COLO829 (cell line): ENCODE results near the gene SLX9.

Experiments used
- DNase-seq: peaks from one replicate; pipeline ENCODE4 v3.0.0; 2012; ENCODE audit warnings: low spot score

The SLX9 gene

DNA sequence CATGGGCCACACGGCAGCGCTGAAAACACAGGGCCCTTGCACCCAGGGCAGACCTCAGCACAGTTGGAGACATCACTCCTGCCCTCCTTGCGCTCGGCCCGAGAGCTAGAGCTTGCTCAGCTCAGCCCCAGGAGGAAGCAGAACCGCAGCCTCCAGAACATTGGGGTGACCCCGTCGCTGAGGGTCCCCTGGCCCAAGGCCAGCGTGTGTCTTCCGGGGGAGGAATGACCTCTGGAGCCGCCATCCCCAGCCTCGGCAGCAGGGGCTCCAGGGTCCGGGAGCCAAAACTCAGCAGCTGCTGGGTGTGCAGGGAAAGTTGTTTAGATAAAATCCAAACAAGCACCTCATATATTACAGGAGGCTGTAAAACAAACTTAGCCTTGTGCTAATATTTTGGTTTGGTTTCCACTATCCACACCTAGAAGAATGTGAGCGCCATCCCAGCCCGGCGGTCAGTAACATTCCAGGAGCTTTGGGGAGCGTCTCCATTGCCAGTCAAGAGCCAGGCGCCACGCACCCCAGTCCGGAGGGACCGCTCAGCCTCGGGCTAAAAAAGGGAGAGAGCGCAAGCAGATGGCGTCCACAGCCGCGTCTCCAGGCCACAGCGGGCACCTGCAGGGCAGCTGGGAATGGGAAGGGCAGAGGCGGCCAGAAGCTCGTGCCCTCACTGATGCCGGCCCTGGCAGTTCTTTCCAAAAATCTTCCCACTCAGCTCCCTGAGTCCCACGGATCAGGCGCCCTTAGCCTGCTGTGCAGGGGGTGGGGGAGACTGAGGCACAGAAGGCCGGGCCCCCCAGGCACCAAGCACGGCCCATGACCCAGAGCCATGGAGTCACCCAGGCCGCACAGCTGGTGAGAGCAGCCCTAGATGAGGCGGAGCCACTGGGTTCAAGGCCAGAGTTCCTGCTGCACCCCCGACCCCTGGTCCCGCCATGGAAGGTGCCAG, 52.0 kb downstream of the SLX9 start:
- no peak for DNase-seq

DNA sequence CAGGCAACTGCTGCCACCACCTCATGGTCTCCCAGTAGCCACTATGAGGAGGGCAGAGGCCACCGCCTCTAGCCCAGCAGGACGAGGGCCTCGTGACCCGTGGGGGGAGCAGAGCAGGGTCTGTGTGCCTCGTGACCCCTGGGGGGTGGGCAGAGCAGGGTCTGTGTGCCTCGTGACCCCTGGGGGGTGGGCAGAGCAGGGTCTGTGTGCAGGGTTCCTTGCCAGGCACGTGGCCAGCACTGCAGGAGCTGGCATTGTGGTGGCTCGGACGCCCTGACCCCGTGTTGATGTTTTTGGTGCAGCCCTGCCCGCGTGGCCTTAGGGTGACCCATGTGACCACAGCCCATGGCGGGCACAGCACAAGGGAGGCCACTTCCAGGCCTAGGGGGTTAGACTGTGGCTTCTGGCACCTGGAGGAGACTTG, 52.8 kb downstream of the SLX9 start:
- no peak for DNase-seq

DNA sequence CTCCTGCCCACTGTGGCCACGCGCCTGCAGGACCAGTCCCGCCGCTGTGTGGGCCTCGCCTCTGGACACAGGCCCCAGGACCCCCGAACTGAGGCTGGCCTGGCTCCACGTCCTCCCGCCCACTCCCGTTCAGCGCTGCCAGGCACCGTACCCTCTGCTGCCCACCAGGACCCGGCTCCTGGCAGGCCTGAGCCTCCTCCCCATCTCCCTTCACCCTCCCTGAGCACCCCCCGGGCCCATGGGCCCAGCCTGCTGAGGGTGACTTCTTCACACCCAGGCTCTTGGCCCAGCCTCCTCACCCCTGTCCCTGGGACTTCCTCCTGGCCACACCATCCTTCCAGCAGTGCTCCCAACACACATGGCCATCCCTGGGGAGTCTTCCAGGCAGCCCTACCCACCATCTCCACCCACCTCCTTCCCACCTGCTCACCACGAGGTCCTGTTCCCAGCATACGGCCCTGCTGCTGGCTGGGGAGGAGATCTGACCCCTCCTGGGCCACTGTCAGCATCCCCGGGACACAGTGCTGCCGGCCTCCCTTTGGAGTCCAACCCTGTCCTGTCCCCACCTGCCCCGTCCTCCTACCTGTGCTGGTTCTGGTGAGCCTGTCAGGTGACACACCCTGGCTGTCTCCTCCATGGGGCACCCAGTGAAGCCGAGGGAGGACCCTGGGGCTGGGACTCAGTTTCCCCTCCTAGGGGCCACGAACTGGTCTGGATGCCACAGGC, 53.7 kb downstream of the SLX9 start:
- DNase-seq: no peak

DNA sequence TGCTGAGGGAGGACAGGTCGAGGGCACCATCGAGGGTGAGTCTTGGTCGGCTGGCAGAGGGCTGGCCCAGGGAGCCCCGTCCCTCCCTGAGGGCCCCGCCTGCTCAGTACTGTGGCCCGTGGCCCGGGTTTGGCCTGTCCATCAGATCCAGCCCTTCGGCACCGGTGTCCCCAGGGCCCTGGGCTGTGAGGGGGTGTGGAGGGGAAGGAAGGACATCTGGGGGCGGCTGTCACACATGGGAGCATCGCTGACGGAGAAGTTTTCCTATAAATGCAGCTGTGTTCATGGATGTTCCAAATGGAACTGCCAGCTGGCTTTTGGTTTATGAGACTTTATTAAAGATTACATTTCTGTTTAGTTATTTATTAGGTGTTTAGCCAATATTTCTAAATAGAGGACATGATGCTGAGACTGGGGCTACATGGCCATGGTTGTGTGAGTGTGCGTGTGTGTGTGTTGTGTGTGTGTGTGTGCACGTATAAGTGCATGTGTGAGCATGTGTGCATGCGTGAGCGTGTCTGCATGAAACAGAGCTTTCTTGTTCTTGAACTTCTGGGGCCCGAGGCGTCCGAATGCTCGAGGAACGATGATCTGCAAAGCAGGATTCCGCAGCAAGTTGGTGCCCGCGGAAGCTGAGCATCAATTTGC, 54.3 kb downstream of the SLX9 start:
- DNase-seq: no peak

DNA sequence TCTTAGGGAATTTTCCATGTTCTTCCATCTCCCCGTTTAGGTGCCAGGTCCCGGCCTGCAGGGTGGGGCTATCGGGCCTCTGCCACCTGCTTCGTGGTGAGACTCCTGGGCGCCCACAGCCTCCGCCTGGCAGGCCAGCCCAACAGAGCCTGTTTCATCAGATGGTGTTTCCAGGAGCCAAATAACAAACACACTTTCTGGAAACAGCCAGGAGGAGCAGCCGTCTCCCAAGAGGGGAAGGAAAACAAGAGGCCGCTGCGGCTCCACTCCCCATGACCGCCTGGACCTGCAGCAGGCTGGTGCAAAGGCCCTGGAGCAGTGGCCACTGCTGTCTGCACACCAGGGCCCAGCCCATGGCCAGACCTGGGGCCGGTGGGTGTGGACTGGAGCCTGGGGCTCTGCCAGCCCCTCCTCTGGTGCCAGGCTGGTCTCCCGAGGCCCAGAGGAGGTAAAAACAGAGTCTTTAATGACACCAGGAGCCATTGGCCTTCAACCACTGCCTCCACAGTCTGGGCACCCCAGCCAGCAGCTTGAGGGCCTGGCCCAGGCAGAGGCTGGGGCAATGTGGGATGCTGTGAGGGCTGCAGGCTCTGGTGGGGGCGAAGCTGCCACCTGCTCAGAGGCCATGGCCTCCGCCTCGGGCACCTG, 55.0 kb downstream of the SLX9 start:
- no peak for DNase-seq

DNA sequence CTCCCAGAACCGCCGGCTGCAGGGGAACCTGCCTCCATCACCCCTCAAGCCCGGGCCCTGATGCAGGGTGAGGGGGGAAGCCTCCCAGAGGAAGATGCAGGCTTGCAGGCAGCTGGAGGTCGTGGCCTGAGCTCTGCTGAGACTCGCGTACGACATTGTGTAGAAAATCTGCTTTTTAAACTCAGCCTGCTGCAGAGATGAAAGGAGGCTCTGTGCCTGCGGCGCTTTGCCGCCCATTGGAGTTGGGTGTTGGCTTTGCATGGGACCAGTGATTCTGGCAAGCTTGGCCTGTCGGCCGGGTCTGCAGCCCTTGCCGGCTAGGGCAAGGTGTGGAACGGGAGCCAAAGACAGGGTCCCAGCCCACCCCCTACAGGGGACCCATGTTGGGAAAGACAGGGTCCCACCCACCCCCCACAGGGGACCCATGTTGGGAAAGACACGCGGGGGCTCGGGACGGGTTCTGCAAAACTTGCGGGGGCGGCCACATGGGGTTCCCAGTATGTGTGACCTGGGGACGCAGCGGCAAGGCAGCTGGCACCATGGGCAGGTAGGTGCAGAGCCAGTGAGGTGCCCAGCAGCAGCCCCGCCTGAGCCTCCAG, 55.6 kb downstream of the SLX9 start:
- no peak for DNase-seq

DNA sequence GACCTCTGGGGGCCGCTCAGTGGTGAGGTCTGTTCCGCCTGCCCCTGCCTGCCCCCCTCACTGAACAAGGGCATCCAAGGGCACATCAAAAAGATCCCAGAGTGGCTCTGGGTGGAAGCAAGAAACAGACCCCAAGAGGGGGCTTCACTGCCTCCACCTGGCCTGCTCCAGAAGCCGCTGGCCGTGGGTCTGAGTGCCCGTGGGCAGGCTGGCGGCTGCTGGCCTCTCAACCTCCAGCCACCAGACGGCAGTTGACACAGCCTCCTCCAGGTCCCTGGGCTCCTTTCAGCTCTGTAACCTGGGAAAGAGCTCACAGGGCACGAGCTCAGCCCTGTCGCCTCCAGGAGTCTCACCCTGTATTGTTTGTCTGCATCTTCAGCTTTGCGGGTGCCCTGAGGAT, 56.3 kb downstream of the SLX9 start:
- DNase-seq: no peak

DNA sequence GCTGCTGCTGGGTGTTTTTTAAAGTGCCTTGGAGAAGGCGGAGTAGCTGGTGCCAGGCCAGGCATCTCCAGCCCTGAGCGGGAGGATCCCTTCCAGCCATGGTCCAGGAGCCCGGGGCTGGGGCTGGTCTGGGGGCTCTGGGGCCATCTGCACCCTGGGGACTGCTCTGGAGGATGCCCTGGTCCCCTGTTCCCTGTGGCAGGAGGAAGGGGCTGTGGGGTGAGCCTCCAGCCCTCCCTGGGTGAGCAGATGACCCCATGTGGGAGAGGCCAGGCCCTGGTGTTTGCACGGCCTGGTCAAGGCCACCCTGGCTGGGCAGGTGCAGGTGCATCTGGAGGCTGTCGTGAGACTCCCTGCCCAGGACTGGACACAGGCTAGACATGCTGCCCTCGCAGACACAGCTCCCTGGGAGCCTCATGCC, 56.7 kb downstream of the SLX9 start:
- no peak for DNase-seq

DNA sequence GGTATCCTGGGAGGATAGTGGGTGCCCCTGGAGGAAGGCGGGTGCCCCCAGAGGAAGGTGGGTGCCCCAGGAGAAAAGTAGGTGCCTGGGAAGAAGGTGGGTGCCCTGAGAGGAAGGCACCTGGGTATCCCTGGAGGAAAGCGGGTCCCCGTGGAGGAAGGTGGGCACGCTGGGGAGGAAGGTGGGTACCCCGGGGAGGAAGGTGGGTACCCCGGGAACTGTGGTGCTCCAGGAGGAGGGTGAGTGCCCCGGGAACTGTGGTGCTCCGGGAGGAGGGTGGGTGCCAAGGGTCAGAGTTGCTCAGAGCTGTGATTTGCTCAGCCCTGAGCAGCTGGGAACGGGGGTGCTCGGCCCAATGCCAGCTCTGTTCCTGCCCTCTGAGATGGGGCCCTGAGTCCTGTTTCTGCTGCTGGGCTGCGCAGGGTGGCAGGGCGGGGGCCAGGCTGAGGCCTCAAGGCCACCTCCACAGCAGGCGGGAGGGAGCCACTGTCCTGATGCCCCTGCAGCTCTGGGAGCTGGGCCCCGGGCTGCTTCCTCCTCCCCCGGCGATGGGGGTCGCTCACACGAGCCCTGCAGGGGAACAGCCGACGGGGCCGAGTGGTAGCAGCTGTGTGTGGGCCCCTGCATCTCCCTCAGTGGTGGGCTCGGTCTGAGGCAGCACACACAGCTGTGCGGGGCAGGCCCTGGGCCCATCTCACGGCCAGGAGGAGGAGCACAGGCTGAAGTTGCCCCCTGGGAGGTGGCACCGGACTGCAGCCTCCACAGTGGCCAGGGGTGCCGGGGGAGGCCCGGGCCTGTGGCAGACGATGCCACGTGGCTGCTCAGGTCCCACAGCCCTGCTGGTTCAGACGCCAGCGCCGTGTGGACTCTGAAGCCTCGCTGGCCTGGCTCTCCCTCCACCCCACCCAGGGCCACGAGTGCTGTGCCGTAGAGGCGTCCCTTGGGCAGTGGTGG, 57.4 kb downstream of the SLX9 start:
- no peak for DNase-seq

DNA sequence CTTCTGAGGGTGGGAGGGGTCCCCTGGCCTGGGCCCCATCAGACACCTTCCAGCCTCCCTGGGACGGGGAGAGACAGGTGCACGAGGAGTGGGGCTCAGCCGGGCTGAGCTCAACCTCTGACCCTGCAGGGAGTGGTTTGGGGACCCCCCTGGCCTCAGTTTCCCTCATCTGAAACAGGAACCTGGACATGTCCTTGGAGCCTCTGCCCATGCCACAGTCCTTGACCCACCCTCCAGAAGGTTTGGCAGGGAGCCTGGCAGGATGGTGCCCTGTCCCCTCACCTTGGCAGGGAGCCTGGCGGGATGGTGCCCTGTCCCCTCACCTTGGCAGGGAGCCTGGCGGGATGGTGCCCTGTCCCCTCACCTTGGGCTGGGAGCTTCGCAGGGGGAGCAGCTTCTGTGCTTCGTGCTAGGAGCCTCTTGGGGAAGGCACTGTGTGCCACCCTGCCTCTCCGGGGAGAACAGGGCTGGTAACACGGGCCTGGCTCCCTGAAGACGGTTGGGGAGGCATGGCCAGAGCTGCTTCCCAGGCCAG, 58.3 kb downstream of the SLX9 start:
- DNase-seq: no peak

DNA sequence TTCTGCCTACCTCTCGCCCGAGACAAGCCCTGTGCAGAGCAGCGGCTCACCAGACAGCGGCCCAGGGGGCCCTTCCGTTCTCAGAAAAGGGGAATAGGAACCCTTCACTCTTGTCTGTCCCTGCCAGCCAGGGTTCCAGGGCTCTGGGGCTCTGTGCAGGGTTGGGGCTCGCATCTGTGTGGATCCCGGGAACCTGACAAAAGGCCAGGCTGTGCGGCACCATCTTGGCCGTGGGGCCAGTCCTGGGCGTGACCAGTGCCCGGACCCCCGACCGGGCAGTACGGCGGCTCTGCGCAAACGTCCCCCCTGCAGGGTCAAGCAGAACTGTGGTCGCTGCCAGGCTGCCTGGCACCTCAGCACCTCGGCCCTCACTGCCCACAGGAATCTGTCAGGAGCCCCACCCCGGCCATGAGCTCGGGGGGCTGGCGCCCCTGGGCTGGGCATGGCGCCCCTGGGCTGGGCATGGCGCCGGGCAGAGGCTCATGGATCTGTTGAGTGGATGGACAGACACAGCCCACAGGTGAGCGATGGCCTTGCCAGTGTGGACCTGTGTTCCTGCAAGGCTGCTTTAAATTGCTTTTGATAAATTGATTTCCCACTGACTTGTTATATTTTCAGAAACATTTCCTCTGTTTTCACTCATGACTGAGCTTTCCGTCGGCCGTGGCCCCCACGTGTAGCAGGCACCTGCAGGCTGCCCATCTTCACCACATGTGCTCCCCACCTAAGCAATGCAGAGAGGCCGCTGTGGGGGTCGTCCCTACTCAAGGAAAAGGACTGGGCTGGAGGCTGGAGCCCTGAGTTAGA, 59.0 kb downstream of the SLX9 start:
- DNase-seq: no peak

DNA sequence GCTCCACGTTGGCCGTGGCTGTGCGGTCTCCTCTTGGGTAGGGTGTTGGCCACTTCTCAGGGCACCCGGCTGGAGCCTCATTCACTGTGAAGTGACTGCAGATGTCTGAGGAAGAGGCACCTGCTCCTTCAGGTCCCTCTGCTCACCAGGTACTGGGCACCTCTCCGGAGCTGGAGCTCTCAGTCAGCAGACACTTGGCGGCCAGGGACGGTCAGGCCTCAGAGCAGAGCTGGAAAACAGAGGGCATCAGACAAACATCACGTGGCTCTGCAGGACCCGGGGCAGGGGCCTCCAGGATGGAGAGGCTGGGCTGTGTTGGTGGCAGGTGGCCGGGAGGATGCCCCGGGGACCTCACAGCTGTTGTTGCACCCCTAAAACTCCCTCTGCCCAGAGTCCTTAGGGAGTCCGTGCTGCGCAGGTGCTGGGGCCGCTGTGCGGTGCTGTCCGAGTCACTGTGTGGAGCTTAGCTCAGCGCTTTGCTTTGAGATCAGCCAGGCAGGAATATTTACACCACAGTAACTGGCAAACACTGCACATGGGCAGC, 59.7 kb downstream of the SLX9 start:
- DNase-seq: no peak

DNA sequence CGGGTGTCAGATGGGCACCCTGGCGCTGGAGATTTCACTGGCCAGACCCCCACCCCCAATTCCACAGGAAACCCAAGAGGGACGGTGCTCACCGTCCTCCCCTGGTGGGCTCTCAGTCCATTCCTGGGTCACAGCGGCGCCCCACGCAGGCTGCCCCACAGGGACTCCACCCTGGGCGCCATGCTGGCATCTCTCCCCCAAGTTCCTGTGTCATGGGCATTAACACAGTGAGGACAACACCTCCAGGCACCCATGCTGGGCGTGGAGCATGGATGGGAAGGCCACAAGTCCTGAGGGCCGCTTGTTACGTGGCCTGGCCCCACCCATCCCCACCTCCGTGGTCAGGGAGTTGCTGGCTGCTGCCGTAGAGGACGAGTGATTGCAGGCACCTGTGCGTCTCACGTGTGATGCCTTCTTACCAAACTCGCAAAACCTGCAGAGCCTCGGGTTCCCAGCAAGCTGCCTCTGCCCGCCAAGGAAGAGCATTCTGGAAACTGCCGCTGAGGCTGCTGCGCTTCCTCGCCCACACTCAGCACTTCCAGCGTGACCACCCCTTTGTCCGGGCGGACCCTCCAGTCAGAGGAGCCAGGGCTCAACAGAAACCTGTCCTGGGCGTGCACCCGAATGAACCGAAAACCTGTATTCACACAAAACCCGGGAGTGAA, 60.3 kb downstream of the SLX9 start:
- DNase-seq: no peak

DNA sequence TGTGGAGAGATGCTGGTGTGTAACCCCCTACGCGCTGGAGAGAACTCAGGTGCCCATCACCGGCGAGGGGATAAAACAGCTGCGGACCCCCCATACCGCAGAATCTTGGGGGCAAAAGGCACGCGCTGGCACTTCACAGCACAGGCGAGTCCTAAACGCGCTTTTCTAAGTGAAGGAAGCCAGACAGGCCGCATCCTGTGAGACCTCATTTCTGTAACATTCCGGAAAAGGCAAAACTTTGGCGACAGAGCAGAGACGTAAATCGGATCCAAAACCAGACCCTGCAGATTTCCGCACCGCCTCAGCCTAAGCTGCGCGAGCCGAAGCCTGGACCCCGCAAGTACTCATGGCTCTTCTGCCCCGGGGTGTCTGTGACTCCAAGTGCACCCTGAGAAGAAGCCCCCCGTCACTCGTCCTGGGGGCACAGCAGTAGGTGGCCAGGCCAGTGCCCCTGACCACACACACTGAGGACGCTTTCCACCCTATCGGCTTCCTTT, 60.9 kb downstream of the SLX9 start:
- no peak for DNase-seq

DNA sequence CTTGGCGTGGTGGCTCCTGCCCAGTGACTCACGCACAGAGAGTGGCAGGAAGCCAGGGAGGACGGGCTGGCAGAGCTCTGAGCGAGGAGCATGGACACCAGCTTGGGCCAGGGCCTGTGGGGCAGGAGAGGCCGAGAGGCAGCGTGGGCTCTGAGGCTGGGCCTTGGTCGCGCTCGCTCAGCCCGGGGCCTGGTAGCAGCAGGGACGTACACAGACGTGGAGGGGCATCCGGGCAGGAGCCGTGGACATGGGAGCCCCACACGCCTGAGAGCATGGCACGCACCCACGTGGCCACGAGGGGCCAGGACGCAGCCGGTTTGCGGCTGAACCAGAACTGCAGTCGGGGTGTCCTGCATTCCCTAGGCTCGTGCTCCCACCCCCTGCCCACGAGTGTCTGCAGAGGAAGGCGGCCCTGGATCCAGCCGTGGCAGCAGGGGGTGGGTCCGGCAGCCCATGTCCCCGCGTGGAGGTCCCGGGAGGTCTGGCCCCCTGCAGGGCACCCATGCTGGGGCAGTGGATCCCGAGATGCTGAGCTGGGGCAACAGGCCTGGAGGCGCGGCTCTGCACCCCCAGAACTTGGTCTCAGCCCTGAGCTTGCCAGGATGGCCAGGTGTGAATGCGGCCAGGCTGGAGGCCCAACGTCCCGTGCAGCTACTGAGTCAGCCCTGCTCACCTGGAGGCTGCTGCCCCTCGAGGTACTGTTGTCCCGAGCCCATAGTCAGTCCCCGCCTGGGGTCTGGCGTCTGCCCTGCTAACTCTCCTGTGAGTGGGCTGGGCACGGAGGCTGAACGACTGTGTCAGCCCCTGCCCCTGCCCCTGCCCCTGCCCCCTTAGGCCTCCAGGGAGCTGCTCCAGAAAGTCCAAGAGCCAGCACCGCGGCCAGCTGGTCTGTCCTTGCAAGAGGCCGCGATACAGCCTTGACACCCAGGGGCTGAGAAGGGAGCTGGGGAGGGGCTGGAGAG, 61.6 kb downstream of the SLX9 start:
- no peak for DNase-seq

DNA sequence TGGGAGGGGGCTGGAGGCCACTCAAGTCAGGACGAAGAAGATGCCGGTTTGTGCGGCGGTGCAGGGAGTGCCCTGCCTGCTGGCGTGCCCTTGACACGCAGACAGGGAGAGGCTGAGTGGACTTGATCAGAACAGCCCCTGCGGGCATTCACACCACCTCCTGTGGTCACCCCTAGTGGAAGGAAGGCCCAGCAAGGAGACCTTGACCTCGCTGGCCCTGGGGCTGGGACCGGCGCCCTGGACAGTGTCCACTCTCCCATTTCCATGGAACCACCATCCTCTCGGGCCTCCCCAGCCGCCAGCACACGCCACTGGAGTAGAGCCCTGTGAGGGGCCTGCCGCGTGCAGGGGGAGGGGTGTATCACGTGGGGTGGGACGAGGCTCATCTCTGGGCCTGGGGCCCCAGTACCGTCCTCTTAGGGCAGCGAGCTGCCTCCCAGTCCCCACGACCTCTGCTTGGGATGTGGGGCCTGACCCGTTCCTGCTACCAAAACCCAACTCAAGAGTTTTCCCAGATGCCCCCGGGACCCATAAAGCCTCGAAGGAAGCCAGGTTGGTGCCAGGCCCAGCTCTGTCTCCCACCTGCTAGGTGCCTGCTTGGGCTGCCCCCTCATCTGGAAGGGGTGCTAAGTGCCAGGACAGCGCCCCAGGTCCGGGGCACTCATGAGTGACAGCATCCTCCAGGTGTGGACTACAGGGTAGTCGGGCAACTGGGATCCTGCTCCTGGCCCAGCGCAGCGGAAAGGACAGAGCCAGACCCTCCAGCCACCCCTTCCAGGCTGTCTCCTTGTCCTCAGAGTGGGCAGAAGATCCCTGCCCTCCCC, 62.8 kb downstream of the SLX9 start:
- no peak for DNase-seq
